ENCODE measurements around the gene UMPS. TPM values are rescaled to one million over a fixed set of nuclear protein-coding genes. Genes with fewer than 3 reads are reported as not detected.

The UMPS gene
- total RNA-seq, 1 donor: 28.6 TPM

DNA sequence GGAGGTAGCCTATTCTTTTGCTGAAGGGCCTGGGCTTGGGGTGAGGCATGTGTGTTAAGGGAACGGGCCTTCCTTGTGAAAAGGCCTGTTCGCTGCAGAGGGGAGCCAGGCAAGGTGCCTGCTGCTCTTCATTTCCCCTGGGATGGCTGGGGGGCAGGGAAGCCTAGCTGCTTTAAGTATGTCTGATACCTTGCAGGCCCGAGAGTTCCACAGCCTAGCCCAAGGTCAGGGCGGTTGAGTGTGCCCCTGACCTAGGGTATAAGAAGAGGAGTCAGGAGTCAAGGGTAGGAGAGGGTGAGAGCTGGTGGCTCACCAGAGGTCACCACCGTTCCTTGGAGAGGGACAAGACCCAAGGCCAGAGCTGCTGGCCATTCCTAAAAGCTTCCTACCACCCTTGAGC, 46.6 kb downstream of the UMPS start:
- TF ChIP-seq CTCF (IDR thresholded peaks at IDR 0.05; ENCODE audit: insufficient read depth, low read length): no peak
- no peak overlapping the region for H3K4me3 ChIP-seq (ENCODE audit: low read depth, low read length)
- no peak for DNase-seq (ENCODE audit: low read depth)

DNA sequence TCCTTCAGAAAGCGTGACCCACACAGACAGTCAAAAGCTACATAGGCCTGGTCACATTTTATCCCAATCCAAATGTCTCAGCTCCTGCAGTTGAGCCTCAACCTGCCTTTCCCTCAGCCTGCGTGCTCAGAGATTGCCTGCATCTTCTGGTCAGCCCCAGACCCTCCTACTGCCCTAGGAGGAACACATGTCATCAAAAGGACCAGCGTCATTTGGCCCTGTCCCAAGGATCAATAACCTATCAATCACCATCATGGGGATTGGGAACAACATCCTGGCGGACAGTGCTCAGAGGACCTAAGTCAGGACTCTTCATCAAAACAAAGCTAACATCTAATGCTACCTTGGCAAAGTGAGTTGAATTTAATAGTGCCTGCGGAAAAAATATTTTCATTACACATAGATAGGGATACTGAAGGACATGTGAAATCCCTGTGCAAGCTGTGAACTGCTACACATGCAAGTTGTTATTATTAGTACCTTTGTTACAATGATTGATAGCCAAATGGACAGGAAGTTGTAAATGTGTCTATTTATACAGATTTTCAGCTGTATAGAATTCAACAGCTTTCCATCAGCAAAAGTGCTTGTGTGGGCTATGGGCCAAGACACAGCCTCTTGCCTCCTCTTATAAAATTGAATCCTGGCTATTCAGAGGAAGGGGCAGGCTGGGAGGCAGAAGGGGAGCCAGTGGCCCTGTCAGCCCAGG, 47.7 kb downstream of the UMPS start:
- H3K4me3 ChIP-seq (ENCODE audit: low read depth, low read length): no peak overlapping the region
- TF ChIP-seq CTCF (IDR thresholded peaks at IDR 0.05; ENCODE audit: insufficient read depth, low read length): no peak
- DNase-seq (ENCODE audit: low read depth): no peak

GRCh38 chr3:124779116-124779515, 48.9 kb downstream of the UMPS start:
- DNase-seq (ENCODE audit: low read depth): no peak
- H3K4me3 ChIP-seq (ENCODE audit: low read depth, low read length): no peak overlapping the region
- TF ChIP-seq CTCF (IDR thresholded peaks at IDR 0.05; ENCODE audit: insufficient read depth, low read length): no peak

GRCh38 chr3:124779751-124780191, 49.5 kb downstream of the UMPS start:
- DNase-seq (ENCODE audit: low read depth): no peak
- H3K4me3 ChIP-seq (ENCODE audit: low read depth, low read length): no peak overlapping the region
- TF ChIP-seq CTCF (IDR thresholded peaks at IDR 0.05; ENCODE audit: insufficient read depth, low read length): no peak

DNA sequence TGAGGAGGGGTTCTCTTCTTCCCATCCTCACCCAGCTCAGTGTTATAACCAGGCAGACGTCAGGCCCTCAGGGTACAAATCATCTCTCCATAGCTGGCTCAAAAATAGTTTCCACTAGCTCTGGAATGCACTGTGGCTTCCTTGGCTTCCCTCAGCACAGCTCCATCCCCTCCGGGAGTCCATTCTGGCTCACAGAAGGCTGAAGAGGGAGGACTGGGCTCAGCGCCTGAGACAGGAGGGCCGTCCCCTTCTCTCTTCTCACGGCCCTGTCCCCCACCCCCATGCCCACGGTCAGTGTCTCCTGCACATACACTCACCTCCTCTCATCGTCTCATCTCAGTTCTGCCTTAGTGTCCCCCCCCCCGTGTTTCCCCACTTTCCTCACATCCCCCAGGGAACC, 50.1 kb downstream of the UMPS start:
- no peak overlapping the region for H3K4me3 ChIP-seq (ENCODE audit: low read depth, low read length)
- peak; percentile 94 for DNase-seq (ENCODE audit: low read depth)

DNA sequence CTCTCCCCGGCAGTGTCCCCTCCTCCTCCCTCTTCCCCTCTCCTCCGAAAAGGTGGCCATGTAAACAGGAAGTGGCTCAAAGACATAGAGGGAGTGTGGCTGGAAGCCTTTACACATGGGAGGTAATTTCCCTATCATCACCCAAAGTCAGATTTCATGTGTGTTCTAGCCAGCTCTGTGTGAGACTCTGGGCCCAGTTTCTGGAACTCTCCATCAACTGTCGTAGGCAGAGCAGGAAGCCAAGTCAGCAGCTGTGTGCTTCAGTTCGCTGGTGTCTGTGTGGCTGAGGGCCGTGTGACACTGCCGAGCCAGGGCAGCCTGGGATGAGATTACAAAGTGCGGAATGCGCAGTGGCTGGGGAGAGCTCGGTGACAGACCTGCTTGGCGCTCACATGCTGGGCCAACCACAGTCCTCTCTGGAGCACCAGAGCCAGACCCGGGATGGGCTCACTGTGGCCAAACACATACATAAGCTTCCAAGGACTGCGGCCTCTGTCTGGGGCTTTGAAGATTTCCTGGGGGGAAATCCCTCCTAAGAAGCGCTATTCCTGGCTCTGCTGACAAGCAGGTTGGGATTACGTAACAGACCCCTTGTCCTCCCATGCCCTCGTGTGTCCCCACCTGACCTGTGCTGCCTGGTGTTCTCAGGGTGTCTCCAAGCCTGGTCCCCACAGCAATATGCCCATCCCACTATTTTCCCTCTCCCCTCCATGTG, 50.7 kb downstream of the UMPS start:
- TF ChIP-seq CTCF (IDR thresholded peaks at IDR 0.05; ENCODE audit: insufficient read depth, low read length): no peak
- DNase-seq (ENCODE audit: low read depth): peak; percentile 85
- H3K4me3 ChIP-seq (ENCODE audit: low read depth, low read length): no peak overlapping the region

More for the DNA sequence above, 50.1 kb downstream of the UMPS start:
- TF ChIP-seq CTCF (IDR thresholded peaks at IDR 0.05; ENCODE audit: insufficient read depth, low read length): no peak

Data from fibroblast of the aortic adventitia (primary cell).